RWPE2 (cell line): ENCODE results near the gene GNG12.

ENCODE experiments used
- ATAC-seq: fragments of 200-7000 bp; cut with Tn5 transposase; 3 replicates; pipeline ENCODE4 v1.9.1; 2021; ENCODE audit warnings: low read depth
- DNase-seq: peaks from one replicate; pipeline ENCODE4 v3.0.0-alpha.2; 2020; ENCODE audit warnings: low spot score
- H3K27ac ChIP-seq: fragments of 450-650 bp; 2 replicates; pipeline ENCODE4 v1.5.1; 2017; ENCODE audit warnings: mild to moderate bottlenecking; ENCODE audit not compliant: poor library complexity, severe bottlenecking
- H3K27me3 ChIP-seq: fragments of 250-450 bp; sonication (Bioruptor Pico); 2 replicates; pipeline ENCODE4 v1.5.1; 2021; ENCODE audit warnings: mild to moderate bottlenecking, moderate library complexity; ENCODE audit not compliant: insufficient read depth, poor library complexity, severe bottlenecking
- H3K36me3 ChIP-seq: fragments of 250-450 bp; sonication (Bioruptor Pico); 2 replicates; pipeline ENCODE4 v1.5.1; 2020; ENCODE audit warnings: low read depth, mild to moderate bottlenecking, moderate library complexity
- H3K4me1 ChIP-seq: fragments of 250-450 bp; sonication (Bioruptor Pico); 2 replicates; pipeline ENCODE4 v1.5.1; 2021; ENCODE audit warnings: mild to moderate bottlenecking, moderate library complexity; ENCODE audit not compliant: insufficient read depth, poor library complexity, severe bottlenecking
- H3K4me3 ChIP-seq: fragments of 250-450 bp; sonication (Bioruptor Pico); 2 replicates; pipeline ENCODE4 v1.5.1; 2021; ENCODE audit warnings: mild to moderate bottlenecking, moderate library complexity; ENCODE audit not compliant: severe bottlenecking
- H3K9me3 ChIP-seq: fragments of 250-450 bp; sonication (Bioruptor Pico); 2 replicates; pipeline ENCODE4 v1.5.1; 2021; ENCODE audit warnings: mild to moderate bottlenecking, moderate library complexity; ENCODE audit not compliant: severe bottlenecking
- TF ChIP-seq, protein P1 (sequence below): fragments of 450-650 bp; IDR thresholded peaks from one replicate; pipeline ENCODE4 v1.5.1; 2017; ENCODE audit warnings: mild to moderate bottlenecking, moderate library complexity; ENCODE audit not compliant: poor library complexity, severe bottlenecking

The GNG12 gene

DNA sequence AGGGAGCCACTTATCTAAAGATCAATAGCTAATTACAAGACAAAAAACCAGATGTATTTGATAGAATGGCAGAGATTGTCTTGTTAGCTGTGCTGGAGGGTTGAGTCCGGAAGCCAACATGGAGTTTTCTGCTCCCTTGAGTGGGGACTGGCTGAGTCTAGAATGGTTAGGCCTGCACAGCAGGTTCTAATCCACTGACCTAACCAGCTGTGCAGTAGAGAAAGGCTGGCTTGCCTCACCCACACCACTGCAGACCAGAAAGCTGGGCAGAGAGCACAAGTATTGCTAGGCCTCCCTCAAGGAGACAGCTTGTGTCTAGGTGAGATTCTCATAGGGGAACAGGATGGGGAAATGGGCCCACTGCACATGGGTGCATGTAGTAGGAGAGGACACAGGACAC lies 11.7 kb upstream of the GNG12 start:
- no peaks in the 10 kb centered on the region for H3K27me3 ChIP-seq
- ATAC-seq: no peak
- peaks cover 19% of the 10 kb centered on the region for H3K4me1 ChIP-seq
- no peak overlapping the region for H3K27ac ChIP-seq
- TF ChIP-seq, protein P1, sequence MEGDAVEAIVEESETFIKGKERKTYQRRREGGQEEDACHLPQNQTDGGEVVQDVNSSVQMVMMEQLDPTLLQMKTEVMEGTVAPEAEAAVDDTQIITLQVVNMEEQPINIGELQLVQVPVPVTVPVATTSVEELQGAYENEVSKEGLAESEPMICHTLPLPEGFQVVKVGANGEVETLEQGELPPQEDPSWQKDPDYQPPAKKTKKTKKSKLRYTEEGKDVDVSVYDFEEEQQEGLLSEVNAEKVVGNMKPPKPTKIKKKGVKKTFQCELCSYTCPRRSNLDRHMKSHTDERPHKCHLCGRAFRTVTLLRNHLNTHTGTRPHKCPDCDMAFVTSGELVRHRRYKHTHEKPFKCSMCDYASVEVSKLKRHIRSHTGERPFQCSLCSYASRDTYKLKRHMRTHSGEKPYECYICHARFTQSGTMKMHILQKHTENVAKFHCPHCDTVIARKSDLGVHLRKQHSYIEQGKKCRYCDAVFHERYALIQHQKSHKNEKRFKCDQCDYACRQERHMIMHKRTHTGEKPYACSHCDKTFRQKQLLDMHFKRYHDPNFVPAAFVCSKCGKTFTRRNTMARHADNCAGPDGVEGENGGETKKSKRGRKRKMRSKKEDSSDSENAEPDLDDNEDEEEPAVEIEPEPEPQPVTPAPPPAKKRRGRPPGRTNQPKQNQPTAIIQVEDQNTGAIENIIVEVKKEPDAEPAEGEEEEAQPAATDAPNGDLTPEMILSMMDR: no peak
- no peaks in the 10 kb centered on the region for H3K9me3 ChIP-seq
- H3K36me3 ChIP-seq: no peaks in the 10 kb centered on the region
- no peak overlapping the region for H3K4me3 ChIP-seq
- no peak for DNase-seq

DNA sequence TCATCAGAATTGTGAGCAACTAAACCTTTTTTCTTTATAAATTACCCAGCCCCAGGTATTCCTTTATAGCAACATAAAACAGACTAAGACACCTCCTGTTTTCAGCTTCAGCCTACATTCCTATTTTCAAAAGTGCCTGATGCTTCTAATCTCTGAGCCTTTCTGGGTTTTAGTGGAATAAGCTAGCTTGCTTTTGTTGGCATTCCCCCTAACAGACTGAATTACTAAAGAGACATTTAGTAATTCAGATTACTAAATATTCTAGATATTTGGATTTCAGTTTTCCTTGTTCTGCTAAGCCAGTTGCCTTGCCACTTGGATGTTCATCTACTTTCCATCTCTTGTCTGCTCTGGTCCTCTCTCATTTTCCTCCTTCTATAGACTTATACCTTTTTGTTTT lies 10.5 kb upstream of the GNG12 start:
- no peaks in the 10 kb centered on the region for H3K36me3 ChIP-seq
- DNase-seq (no peak), ATAC-seq (no peak)
- H3K27ac ChIP-seq: no peak overlapping the region
- peaks cover 31% of the 10 kb centered on the region for H3K4me1 ChIP-seq
- H3K27me3 ChIP-seq: no peaks in the 10 kb centered on the region
- TF ChIP-seq, protein P1: no peak
- H3K4me3 ChIP-seq: no peak overlapping the region
- H3K9me3 ChIP-seq: no peaks in the 10 kb centered on the region

DNA sequence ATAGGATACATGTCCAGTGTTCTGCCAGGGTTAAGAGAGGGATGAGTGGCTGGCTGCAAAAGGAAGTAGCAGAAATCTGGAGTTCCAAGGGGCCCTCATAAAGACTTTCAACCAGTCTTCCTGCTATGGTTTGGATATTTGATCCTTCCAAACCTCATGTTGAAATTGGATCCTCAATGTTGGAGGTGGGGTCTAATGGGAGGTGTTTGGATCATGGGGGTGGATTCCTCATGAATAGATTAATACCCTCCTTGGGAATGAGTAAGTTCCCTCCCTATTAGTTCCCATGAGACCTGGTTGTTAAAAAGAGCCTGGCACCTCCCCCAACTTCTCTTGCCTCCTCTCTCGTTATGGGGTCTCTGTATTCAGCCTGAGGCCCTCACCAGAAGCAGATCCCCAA lies 10.1 kb upstream of the GNG12 start:
- peaks cover 35% of the 10 kb centered on the region for H3K4me1 ChIP-seq
- ATAC-seq (no peak), DNase-seq (no peak)
- no peak overlapping the region for H3K4me3 ChIP-seq
- TF ChIP-seq, protein P1: no peak
- H3K9me3 ChIP-seq: no peaks in the 10 kb centered on the region
- no peaks in the 10 kb centered on the region for H3K27me3 ChIP-seq
- no peak overlapping the region for H3K27ac ChIP-seq
- H3K36me3 ChIP-seq: no peaks in the 10 kb centered on the region

DNA sequence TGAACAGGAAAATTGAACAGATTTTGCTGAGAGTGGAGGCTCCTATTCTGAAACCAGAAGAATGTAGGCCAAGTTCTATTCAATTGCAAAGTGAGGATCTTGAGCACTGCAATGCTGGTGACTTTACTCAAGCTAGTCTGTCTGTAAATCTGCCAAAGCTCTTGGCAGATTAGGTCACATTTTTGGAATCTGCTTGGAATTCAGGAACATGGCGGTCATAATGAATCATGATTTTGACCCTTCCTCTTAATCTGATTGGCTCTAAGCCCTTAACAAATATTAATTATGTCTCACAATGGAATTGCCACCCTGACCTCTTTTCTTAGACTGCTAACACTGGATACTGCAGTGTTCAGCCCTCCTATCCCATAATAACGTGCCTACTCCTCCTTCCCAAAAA lies 7.2 kb upstream of the GNG12 start:
- DNase-seq: no peak
- Histone ChIP-seq H3K27ac (peak overlapping the region; percentile 44), H3K4me1 (peaks cover 38% of the 10 kb centered on the region)

DNA sequence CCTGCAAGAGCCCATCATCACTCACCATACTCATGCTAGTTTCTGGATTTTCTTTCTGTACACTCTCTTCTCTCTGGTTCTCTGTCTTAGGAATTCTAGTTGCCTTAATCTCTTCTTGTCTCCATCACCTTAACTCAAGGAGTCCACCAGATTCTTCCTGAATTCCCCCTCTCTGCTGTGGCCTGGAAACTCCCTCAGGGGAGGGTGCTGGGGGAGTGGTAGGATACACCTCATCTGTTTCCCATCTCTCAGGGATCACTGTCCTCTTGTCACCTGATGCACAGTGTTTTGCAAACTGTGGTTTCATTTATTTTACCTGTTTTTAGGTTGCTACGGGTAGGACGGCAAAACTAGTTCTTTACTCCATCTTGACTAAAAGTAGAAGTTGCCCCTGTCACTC lies 6.6 kb upstream of the GNG12 start:
- Histone ChIP-seq H3K36me3 (no peaks in the 10 kb centered on the region), H3K27me3 (no peaks in the 10 kb centered on the region), H3K9me3 (no peaks in the 10 kb centered on the region), H3K4me1 (peaks cover 38% of the 10 kb centered on the region), H3K27ac (peak overlapping the region; percentile 44), H3K4me3 (no peak overlapping the region)
- no peak for ATAC-seq
- no peak for DNase-seq
- TF ChIP-seq, protein P1: no peak

More for the DNA sequence above, 7.2 kb upstream of the GNG12 start:
- ATAC-seq: peak; percentile 40; the same call in 2 of the 3 replicates
- TF ChIP-seq, protein P1: no peak
- Histone ChIP-seq H3K4me3 (no peak overlapping the region), H3K9me3 (no peaks in the 10 kb centered on the region), H3K36me3 (no peaks in the 10 kb centered on the region), H3K27me3 (no peaks in the 10 kb centered on the region)
